HFF-Myc (cell line): Measurements from ENCODE around the gene MACF1.

ENCODE experiments used
- DNase-seq: peaks from one replicate; pipeline ENCODE4 v3.0.0-alpha.2; 2011; ENCODE audit warnings: low read depth; ENCODE audit errors: extremely low read depth
- H3K4me3 ChIP-seq: replicated peaks from 2 replicates; pipeline ENCODE4 v1.5.1; 2011; ENCODE audit warnings: low read depth, mild to moderate bottlenecking, control low read depth, low read length
- CTCF ChIP-seq: IDR thresholded peaks from 2 replicates; pipeline ENCODE4 v1.5.1; 2012; ENCODE audit warnings: mild to moderate bottlenecking, low read depth, low read length, control low read depth; ENCODE audit errors: missing control alignments

Gene MACF1

DNA sequence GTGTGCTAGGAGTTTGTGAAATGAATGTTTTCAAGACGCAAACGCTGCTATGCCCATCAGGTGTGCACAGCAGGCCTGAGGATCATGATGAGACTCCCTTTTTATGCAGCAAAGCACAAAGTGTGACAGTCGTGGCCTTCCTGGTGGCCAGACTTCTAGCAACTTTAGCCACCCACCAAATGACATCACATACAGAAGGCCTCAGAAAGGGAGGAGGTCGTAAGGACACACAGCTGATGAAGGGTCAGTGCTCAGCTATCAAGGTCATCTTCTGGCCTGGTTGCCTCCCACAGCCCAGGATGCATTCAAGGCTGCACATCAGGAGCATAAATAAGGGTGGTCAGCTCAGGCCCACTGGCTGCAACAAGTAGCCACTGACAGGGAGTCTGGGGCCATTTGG lies 323.6 kb downstream of the MACF1 start:
- no peak for TF ChIP-seq CTCF
- no peak overlapping the region for H3K4me3 ChIP-seq
- DNase-seq, result no peak

DNA sequence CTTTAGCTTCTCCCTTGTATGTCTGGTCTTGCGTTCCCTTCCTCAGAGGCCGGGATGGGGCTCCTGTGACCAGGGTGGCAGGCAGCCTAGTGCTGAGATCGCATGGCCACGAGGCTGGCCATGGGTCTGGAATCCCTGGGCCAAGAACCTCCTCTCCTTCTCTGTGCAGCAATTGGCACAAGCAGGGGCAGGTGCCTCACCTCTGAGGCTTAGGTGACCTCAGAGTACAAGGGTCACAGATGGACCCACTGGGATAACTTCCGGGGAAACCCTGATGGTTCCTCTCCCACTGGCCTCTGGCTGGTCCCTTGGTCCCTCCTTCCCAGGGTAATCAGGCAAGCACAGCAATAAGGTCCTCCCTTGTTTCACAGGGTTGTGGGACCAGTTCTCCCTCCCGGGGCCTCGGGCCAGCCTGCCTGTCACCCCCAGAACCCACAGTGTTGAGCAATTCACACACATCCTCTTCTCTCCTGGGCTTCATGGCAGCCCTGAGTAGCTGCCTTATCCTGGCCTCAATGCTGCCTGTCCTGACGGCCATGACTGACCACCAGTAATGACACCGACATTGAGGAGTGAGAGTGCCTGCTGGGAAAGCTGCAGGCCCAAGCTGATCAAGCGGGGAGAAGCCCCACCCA lies 325.5 kb downstream of the MACF1 start:
- no peak for DNase-seq
- H3K4me3 ChIP-seq, result no peak overlapping the region
- no peak for TF ChIP-seq CTCF

- TF ChIP-seq CTCF, result no peak
- H3K4me3 ChIP-seq, result no peak overlapping the region
- DNase-seq, result no peak
These were observed 327.0 kb downstream of the MACF1 start for GRCh38 chr1:39531526-39531925.

GRCh38 chr1:39533442-39533841 lies 328.9 kb downstream of the MACF1 start:
- H3K4me3 ChIP-seq, result no peak overlapping the region
- no peak for TF ChIP-seq CTCF
- DNase-seq, result no peak
